WI38 (cell line): ENCODE results near the gene SLC9A9.

ENCODE experiments used
- H3K4me3 ChIP-seq: 2 replicates; pipeline ENCODE4 v1.5.1; 2011; ENCODE audit warnings: low read depth, mild to moderate bottlenecking, control low read depth, low read length
- TF ChIP-seq, protein P1 (sequence below): IDR thresholded peaks from 2 replicates; pipeline ENCODE4 v1.5.1; 2012; ENCODE audit warnings: low read depth, mild to moderate bottlenecking, control low read depth, low read length

Gene SLC9A9

DNA sequence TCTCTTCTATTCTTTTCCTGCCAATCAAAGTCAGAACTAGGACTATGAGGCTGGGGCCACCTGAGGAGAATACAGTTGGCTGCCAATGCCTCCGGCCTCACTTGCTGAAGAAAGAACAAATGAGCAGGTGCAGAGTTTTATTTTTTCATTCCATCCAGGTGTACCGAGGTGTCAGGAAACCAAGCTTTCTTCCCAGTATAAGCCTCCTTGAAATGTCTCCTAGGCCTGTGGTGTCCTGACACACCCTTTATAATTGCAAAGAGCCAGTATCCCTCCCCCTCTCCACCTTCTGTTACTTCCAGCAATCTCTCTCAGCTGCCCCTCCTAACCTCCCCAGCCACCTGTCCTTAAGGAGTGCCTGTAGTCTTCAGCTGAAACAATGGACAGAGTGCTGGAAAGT lies 127.9 kb downstream of the SLC9A9 start:
- TF ChIP-seq, protein P1, sequence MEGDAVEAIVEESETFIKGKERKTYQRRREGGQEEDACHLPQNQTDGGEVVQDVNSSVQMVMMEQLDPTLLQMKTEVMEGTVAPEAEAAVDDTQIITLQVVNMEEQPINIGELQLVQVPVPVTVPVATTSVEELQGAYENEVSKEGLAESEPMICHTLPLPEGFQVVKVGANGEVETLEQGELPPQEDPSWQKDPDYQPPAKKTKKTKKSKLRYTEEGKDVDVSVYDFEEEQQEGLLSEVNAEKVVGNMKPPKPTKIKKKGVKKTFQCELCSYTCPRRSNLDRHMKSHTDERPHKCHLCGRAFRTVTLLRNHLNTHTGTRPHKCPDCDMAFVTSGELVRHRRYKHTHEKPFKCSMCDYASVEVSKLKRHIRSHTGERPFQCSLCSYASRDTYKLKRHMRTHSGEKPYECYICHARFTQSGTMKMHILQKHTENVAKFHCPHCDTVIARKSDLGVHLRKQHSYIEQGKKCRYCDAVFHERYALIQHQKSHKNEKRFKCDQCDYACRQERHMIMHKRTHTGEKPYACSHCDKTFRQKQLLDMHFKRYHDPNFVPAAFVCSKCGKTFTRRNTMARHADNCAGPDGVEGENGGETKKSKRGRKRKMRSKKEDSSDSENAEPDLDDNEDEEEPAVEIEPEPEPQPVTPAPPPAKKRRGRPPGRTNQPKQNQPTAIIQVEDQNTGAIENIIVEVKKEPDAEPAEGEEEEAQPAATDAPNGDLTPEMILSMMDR, result no peak

GRCh38 chr3:143718463-143718862 lies 129.8 kb downstream of the SLC9A9 start:
- TF ChIP-seq, protein P1, result no peak
- H3K4me3 ChIP-seq, result no peak overlapping the region

More for the DNA sequence above, 127.9 kb downstream of the SLC9A9 start:
- no peak overlapping the region for H3K4me3 ChIP-seq

GRCh38 chr3:143716731-143717130 lies 131.5 kb downstream of the SLC9A9 start:
- TF ChIP-seq, protein P1, result no peak
- no peak overlapping the region for H3K4me3 ChIP-seq

GRCh38 chr3:143712522-143712921 lies 135.7 kb downstream of the SLC9A9 start:
- H3K4me3 ChIP-seq, result no peak overlapping the region
- TF ChIP-seq, protein P1, result no peak

GRCh38 chr3:143707848-143708247 lies 140.4 kb downstream of the SLC9A9 start:
- TF ChIP-seq, protein P1, result no peak
- no peak overlapping the region for H3K4me3 ChIP-seq

- TF ChIP-seq, protein P1, result no peak
- no peak overlapping the region for H3K4me3 ChIP-seq
Measured at GRCh38 chr3:143700431-143700975, 147.8 kb downstream of the SLC9A9 start.

DNA sequence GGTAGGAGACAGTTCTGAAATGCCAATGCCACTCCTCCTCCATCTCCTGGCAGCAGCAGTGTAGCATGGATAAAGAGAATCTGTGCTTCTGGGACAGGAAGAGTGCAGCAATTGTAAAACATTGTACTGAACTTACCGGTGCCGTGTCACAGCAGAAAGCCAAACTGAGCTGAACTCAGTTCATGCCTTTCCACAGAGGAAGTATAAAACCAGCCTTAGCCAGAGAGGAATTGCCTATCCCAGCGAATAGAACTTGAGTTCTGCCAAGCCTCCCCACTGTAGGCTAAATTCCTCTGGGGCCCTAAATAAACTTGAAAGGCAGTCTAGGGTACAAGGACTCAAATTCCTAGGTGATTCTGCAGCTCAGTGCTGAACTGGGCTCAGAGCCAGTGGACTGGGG lies 148.8 kb downstream of the SLC9A9 start:
- H3K4me3 ChIP-seq, result no peak overlapping the region
- TF ChIP-seq, protein P1, result no peak
